ENCODE measurements around the gene POLD2. TPM values are rescaled to one million over a fixed set of nuclear protein-coding genes. Genes with fewer than 3 reads are reported as not detected.

POLD2 gene
- total and polyA plus RNA-seq, 2 of the 8 experiments (the other 6 are each of a cell fraction or from before 2014, with no cell fraction given): 148 to 214 TPM

- H3K9ac ChIP-seq (replicated peaks in 1 of 4; ENCODE audit: extremely low read depth in 1 of 4, low read depth in 3 of 4, low read length in 3 of 4): no peak overlapping the region
- peaks cover 13 to 27% (median 22%) of the 10 kb centered on the region in 4 experiments for H3K27me3 ChIP-seq (replicated peaks in 1 of 4; ENCODE audit: control insufficient read depth in 3 of 4, extremely low read depth in 1 of 4, insufficient read depth in 3 of 4, low read length in 3 of 4)
- H2BK20ac ChIP-seq (ENCODE audit: low read length): no peak overlapping the region
- no peaks in the 10 kb centered on the region for H3K79me1 ChIP-seq (ENCODE audit: low read depth, low read length)
- H3K4ac ChIP-seq (replicated peaks; ENCODE audit: insufficient read length, low read depth, low read length): no peak overlapping the region
- no peak overlapping the region for H2BK15ac ChIP-seq (ENCODE audit: low read length)
- 88% methylated on average over 4 of the region's 4 CpGs; no CpG with 5 or more reads in 1 of the 2 experiments for WGBS, 2 experiments (ENCODE audit: extremely low coverage in 1 of 2, insufficient coverage in 1 of 2, insufficient read length in 1 of 2, insufficient replicate concordance in 2 of 2, low coverage in 1 of 2, low lambda C conversion rate in 2 of 2, missing lambda C conversion rate in 1 of 2)
- no peak overlapping the region for H4K8ac ChIP-seq (ENCODE audit: extremely low read depth, insufficient read depth, low read length)
- no peak overlapping the region for H3K56ac ChIP-seq (replicated peaks; ENCODE audit: insufficient read length, low read depth, low read length)
- no peak for FAIRE-seq
- H3K23ac ChIP-seq (ENCODE audit: insufficient read length): no peak overlapping the region
- H3K23me2 ChIP-seq (ENCODE audit: low read depth, low read length): peaks cover 8% of the 10 kb centered on the region; the same call in 1 of the 2 replicates
- POLR2A ChIA-PET (ENCODE audit: partially characterized antibody): interaction anchor here (0.5 to 1.2 kb wide), 4 partner anchors 11 to 433 kb away, joined by 3 read pairs; partner anchors contain the start of gene POLD2
- no peak overlapping the region for H2BK12ac ChIP-seq (ENCODE audit: low read depth, low read length)
- H3K36me3 ChIP-seq (ENCODE audit: control insufficient read depth in 2 of 4, insufficient read depth in 4 of 4, low read length in 3 of 4): no peaks in the 10 kb centered on the region
- H3K14ac ChIP-seq (ENCODE audit: insufficient read length): no peak overlapping the region
- no peak overlapping the region for H4K5ac ChIP-seq (ENCODE audit: insufficient read length, low read depth, low read length)
- H2AK5ac ChIP-seq (ENCODE audit: low read depth, low read length): no peak overlapping the region
- H2AFZ ChIP-seq (ENCODE audit: low read length): no peak overlapping the region
- CTCF ChIA-PET (ENCODE audit: partially characterized antibody): interaction anchor here (0.6 to 4.5 kb wide), 6 partner anchors 11 to 72 kb away, joined by 3 to 27 read pairs (median 4); partner anchors contain the start of gene POLD2
- H4K91ac ChIP-seq (replicated peaks; ENCODE audit: insufficient read length, low read length): no peak overlapping the region
- H3K18ac ChIP-seq (ENCODE audit: extremely low read depth, low read length): no peak overlapping the region
- no peak overlapping the region for H3K4me2 ChIP-seq (ENCODE audit: insufficient read depth in 1 of 2, low read depth in 2 of 2, low read length in 2 of 2)
- no peak for DNase-seq (ENCODE audit: low read depth in 1 of 2, low spot score in 2 of 2)
- H3K4me3 ChIP-seq (ENCODE audit: extremely low read depth in 1 of 4, insufficient read depth in 2 of 4, low read depth in 3 of 4, low read length in 4 of 4): no peak overlapping the region
- H3K4me1 ChIP-seq (replicated peaks in 1 of 4; ENCODE audit: control insufficient read depth in 3 of 4, insufficient read depth in 4 of 4, low read length in 3 of 4): peaks cover 0 to 16% (median 7%) of the 10 kb centered on the region in 4 experiments; a peak in 4 of 7 replicates
- H4K20me1 ChIP-seq (replicated peaks in 1 of 2; ENCODE audit: control insufficient read depth in 1 of 2, insufficient read depth in 2 of 2, low read length in 2 of 2): no peaks in the 10 kb centered on the region
- no peak overlapping the region for H2BK5ac ChIP-seq (ENCODE audit: low read depth, low read length)
- H3K79me2 ChIP-seq (ENCODE audit: control insufficient read depth in 1 of 2, insufficient read depth in 2 of 2, low read length in 2 of 2): no peaks in the 10 kb centered on the region
- no peak overlapping the region for H3K27ac ChIP-seq (ENCODE audit: low read depth, low read length)
- no peaks in the 10 kb centered on the region for H3K9me3 ChIP-seq (ENCODE audit: insufficient read depth in 2 of 2, low read depth in 1 of 2, low read length in 1 of 2)
- H2BK120ac ChIP-seq (replicated peaks; ENCODE audit: low read depth, low read length): no peak overlapping the region
- TF ChIP-seq BRCA1 (IDR thresholded peaks at IDR 0.05; ENCODE audit: low read depth, low read length) (no peak), USF2 (IDR thresholded peaks at IDR 0.05; ENCODE audit: low read length) (no peak), SP2 (IDR thresholded peaks at IDR 0.05; ENCODE audit: low read length) (no peak), TEAD4 (IDR thresholded peaks at IDR 0.05; ENCODE audit: low read depth, low read length) (no peak)
These were observed 18.7 kb upstream of the POLD2 start for GRCh38 chr7:44142028-44142427.

Measured in H1 (cell line).